ENCODE measurements around the gene PTGES. TPM values are rescaled to one million over a fixed set of nuclear protein-coding genes. Genes with fewer than 3 reads are reported as not detected.

Gene PTGES
- total and polyA plus RNA-seq, 10 of the 15 experiments (the other 5 are each of a cell fraction or from before 2014, with no cell fraction given), result 0.57 TPM; not detected in 9

- TF ChIP-seq SIX5 (IDR thresholded peaks at IDR 0.05; ENCODE audit: low read depth, low read length, severe bottlenecking), result no peak
- no peak for TF ChIP-seq BCLAF1 (IDR thresholded peaks at IDR 0.05)
- no peak for TF ChIP-seq LARP7 (IDR thresholded peaks at IDR 0.05)
- no peak for TF ChIP-seq POLR2AphosphoS5 (IDR thresholded peaks at IDR 0.05; ENCODE audit: low read length)
- no peak for TF ChIP-seq CBFB (IDR thresholded peaks at IDR 0.05; ENCODE audit: low read depth)
These were observed 16.8 kb upstream of the PTGES start (continued) for GRCh38 chr9:129769669-129770068.

GRCh38 chr9:129768486-129768885, 15.6 kb upstream of the PTGES start:
- POLR2A ChIA-PET, result no interaction called here
- no peaks in the 10 kb centered on the region for H3K79me2 ChIP-seq (ENCODE audit: control insufficient read depth, insufficient read depth, low read length)
- H3K4me2 ChIP-seq (ENCODE audit: control insufficient read depth, insufficient read depth), result no peak overlapping the region
- FAIRE-seq (no peak), ATAC-seq (no peak), DNase-seq (ENCODE audit: low read depth, low spot score) (no peak)
- no peaks in the 10 kb centered on the region for H3K36me3 ChIP-seq (ENCODE audit: control insufficient read depth in 2 of 2, insufficient read depth in 2 of 2, low read length in 1 of 2)
- WGBS (ENCODE audit: insufficient coverage, insufficient replicate concordance, low lambda C conversion rate, missing lambda C conversion rate), result 59% methylated on average over 6 of the region's 6 CpGs
- H3K4me3 ChIP-seq, result no peak overlapping the region
- BruUV-seq (replicated peaks), result no TSS peak
- RAD21 ChIA-PET (ENCODE audit: unreplicated experiment), result no interaction called here
- SMC1A ChIA-PET (ENCODE audit: uncharacterized antibody, unreplicated experiment), result no interaction called here
- no peak overlapping the region for H3K27ac ChIP-seq (ENCODE audit: control insufficient read depth, insufficient read depth)
- H4K20me1 ChIP-seq (ENCODE audit: control insufficient read depth, insufficient read depth), result no peaks in the 10 kb centered on the region
- intact Hi-C loops (cut with micrococcal nuclease; ENCODE audit: unreplicated experiment), result no loop called here
- peaks cover 0 to 1% of the 10 kb centered on the region in 2 experiments; a peak in 1 of 4 replicates for H3K27me3 ChIP-seq (replicated peaks in 1 of 2; ENCODE audit: control insufficient read depth in 2 of 2, insufficient read depth in 2 of 2, low read length in 1 of 2)
- no peaks in the 10 kb centered on the region for H3K9me3 ChIP-seq (replicated peaks; ENCODE audit: control insufficient read depth, insufficient read depth, low read length)
- in situ Hi-C loops (cut with MboI), result no loop called here
- no peak overlapping the region for H3K9ac ChIP-seq (ENCODE audit: control insufficient read depth, insufficient read depth, low read length)
- no peak overlapping the region for H2AFZ ChIP-seq (ENCODE audit: control insufficient read depth, low read depth, low read length)
- H3K4me1 ChIP-seq (ENCODE audit: control insufficient read depth, insufficient read depth, low read length), result no peaks in the 10 kb centered on the region
- CTCF ChIA-PET, result interaction anchor here (1.4 kb wide), 1 partner anchor 42 kb away, joined by 3 read pairs; no protein-coding TSS in a partner anchor
- no peak for TF ChIP-seq EGR1 (IDR thresholded peaks at IDR 0.05; ENCODE audit: borderline replicate concordance in 1 of 2, low read depth in 2 of 2, low read length in 2 of 2)
- TF ChIP-seq SMAD1 (IDR thresholded peaks at IDR 0.05; ENCODE audit: low read depth, partially characterized antibody), result no peak
- TF ChIP-seq, protein P1, sequence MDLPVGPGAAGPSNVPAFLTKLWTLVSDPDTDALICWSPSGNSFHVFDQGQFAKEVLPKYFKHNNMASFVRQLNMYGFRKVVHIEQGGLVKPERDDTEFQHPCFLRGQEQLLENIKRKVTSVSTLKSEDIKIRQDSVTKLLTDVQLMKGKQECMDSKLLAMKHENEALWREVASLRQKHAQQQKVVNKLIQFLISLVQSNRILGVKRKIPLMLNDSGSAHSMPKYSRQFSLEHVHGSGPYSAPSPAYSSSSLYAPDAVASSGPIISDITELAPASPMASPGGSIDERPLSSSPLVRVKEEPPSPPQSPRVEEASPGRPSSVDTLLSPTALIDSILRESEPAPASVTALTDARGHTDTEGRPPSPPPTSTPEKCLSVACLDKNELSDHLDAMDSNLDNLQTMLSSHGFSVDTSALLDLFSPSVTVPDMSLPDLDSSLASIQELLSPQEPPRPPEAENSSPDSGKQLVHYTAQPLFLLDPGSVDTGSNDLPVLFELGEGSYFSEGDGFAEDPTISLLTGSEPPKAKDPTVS (IDR thresholded peaks at IDR 0.05; ENCODE audit: low read depth, low read length), result no peak
- TF ChIP-seq CREB1 (IDR thresholded peaks at IDR 0.05; ENCODE audit: low read depth), result no peak
- TF ChIP-seq NFYB (IDR thresholded peaks at IDR 0.05; ENCODE audit: insufficient read depth, low read depth, low read length), result no peak
- TF ChIP-seq, protein P2, sequence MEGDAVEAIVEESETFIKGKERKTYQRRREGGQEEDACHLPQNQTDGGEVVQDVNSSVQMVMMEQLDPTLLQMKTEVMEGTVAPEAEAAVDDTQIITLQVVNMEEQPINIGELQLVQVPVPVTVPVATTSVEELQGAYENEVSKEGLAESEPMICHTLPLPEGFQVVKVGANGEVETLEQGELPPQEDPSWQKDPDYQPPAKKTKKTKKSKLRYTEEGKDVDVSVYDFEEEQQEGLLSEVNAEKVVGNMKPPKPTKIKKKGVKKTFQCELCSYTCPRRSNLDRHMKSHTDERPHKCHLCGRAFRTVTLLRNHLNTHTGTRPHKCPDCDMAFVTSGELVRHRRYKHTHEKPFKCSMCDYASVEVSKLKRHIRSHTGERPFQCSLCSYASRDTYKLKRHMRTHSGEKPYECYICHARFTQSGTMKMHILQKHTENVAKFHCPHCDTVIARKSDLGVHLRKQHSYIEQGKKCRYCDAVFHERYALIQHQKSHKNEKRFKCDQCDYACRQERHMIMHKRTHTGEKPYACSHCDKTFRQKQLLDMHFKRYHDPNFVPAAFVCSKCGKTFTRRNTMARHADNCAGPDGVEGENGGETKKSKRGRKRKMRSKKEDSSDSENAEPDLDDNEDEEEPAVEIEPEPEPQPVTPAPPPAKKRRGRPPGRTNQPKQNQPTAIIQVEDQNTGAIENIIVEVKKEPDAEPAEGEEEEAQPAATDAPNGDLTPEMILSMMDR (IDR thresholded peaks at IDR 0.05 in 2 of 3, conservative IDR thresholded peaks at IDR 0.05 in 1 of 3; ENCODE audit: control insufficient read depth in 2 of 3, extremely low read depth in 1 of 3, insufficient read depth in 1 of 3, low read depth in 3 of 3, low read length in 3 of 3), result no peak
- TF ChIP-seq GABPA (IDR thresholded peaks at IDR 0.05; ENCODE audit: low read depth), result no peak
- TF ChIP-seq BCLAF1 (IDR thresholded peaks at IDR 0.05), result no peak
- no peak for TF ChIP-seq SMARCA5 (IDR thresholded peaks at IDR 0.05)
- no peak for TF ChIP-seq IKZF2 (IDR thresholded peaks at IDR 0.05)
- TF ChIP-seq NR2F1 (conservative IDR thresholded peaks at IDR 0.05), result no peak

Measured in GM12878 (cell line).